ENCODE measurements around the gene MAPRE2. TPM values are rescaled to one million over a fixed set of nuclear protein-coding genes. Genes with fewer than 3 reads are reported as not detected.

Gene MAPRE2
- total and polyA plus RNA-seq, 4 donors = 12.5 to 57.8 (median 19.8) TPM

- WGBS, 2 donors = 92 to 93% methylated on average over 4 of the region's 4 CpGs
- Histone ChIP-seq H3K4me3 (no peak overlapping the region), H3K27ac (ENCODE audit: low read depth in 1 of 2, low read length in 1 of 2) (no peak overlapping the region), H3K4me1 (ENCODE audit: control insufficient read depth in 5 of 5, insufficient read depth in 5 of 5, low read length in 5 of 5) (peaks cover 0 to 9% (median 0%) of the 10 kb centered on the region in 5 donors), H3K27me3 (ENCODE audit: control insufficient read depth in 3 of 3, insufficient read depth in 3 of 3, low read length in 2 of 3) (no peaks in the 10 kb centered on the region), H3K36me3 (ENCODE audit: control insufficient read depth in 4 of 4, insufficient read depth in 4 of 4, low read length in 4 of 4) (no peaks in the 10 kb centered on the region), H3K9me3 (ENCODE audit: control insufficient read depth in 4 of 4, insufficient read depth in 3 of 4, low read length in 3 of 4) (no peaks in the 10 kb centered on the region), H3K9ac (ENCODE audit: insufficient read depth in 1 of 2, low read length in 2 of 2) (no peak overlapping the region)
- ATAC-seq (ENCODE audit: insufficient read depth, low FRiP score) = no peak
- no peak for DNase-seq
- no peak for TF ChIP-seq CTCF (IDR thresholded peaks at IDR 0.05; ENCODE audit: control extremely low read depth, extremely low read depth)
Observed at GRCh38 chr18:35192415-35192814, 151.2 kb downstream of the MAPRE2 start.

Small RNA genes lying within 50 kb of the gene (small RNA-seq; reads per million reads assigned to genes)
- not detected for gene AC015967.2 (ENCODE audit: low replicate concordance)

Other genes starting within 250 kb of the MAPRE2 start
- 10 to 100 TPM; 21.1 to 53.8 TPM for gene ZNF397, start 199.6 kb downstream of the MAPRE2 start, total RNA-seq
- gene ZNF397, start 199.6 kb downstream of the MAPRE2 start, polyA plus RNA-seq = 10 to 100 TPM; 12.2 to 13.2 TPM
- gene ZSCAN30, start 248.8 kb downstream of the MAPRE2 start, total RNA-seq = 10 to 100 TPM; 14.6 to 42.6 TPM
- 1 to 10 TPM; 5.7 to 9.7 TPM for gene ZSCAN30, start 248.8 kb downstream of the MAPRE2 start, polyA plus RNA-seq